Choroid plexus epithelial cell (primary cell): ENCODE results near the gene GRK1.
A peak's percentile ranks its signal among the peaks of the same experiment; 100 is the strongest.

ENCODE experiments used
- DNase-seq: peaks from one replicate; pipeline ENCODE4 v3.0.0-alpha.2; 2010; ENCODE audit warnings: low read depth
- H3K4me3 ChIP-seq: 2 replicates; pipeline ENCODE4 v1.5.1; 2011; ENCODE audit warnings: low read depth, mild to moderate bottlenecking, control low read depth, low read length, moderate library complexity
- CTCF ChIP-seq: conservative IDR thresholded peaks from 2 replicates; pipeline ENCODE4 v1.5.1; 2011; ENCODE audit warnings: low read depth, mild to moderate bottlenecking, control low read depth, inconsistent platforms, low read length, moderate library complexity

The GRK1 gene

GRCh38 chr13:113650731-113651148 lies 16.3 kb upstream of the GRK1 start:
- no peak for DNase-seq
- TF ChIP-seq CTCF, result no peak
- no peak overlapping the region for H3K4me3 ChIP-seq

- no peak overlapping the region for H3K4me3 ChIP-seq
- no peak for TF ChIP-seq CTCF
- no peak for DNase-seq
Measured at GRCh38 chr13:113651511-113652403, 15.3 kb upstream of the GRK1 start.

- no peak for TF ChIP-seq CTCF
- no peak overlapping the region for H3K4me3 ChIP-seq
- DNase-seq, result no peak
Measured at GRCh38 chr13:113652404-113653263, 14.4 kb upstream of the GRK1 start.

GRCh38 chr13:113653264-113654174 lies 13.5 kb upstream of the GRK1 start:
- no peak for TF ChIP-seq CTCF
- no peak overlapping the region for H3K4me3 ChIP-seq
- DNase-seq, result peak; percentile 15

GRCh38 chr13:113654175-113654560 lies 12.9 kb upstream of the GRK1 start:
- H3K4me3 ChIP-seq, result no peak overlapping the region
- DNase-seq, result peak; percentile 14
- no peak for TF ChIP-seq CTCF

GRCh38 chr13:113654591-113655345 lies 12.3 kb upstream of the GRK1 start:
- no peak for TF ChIP-seq CTCF
- no peak overlapping the region for H3K4me3 ChIP-seq
- DNase-seq, result no peak
